ENCODE data around the gene HEMGN.

DNA sequence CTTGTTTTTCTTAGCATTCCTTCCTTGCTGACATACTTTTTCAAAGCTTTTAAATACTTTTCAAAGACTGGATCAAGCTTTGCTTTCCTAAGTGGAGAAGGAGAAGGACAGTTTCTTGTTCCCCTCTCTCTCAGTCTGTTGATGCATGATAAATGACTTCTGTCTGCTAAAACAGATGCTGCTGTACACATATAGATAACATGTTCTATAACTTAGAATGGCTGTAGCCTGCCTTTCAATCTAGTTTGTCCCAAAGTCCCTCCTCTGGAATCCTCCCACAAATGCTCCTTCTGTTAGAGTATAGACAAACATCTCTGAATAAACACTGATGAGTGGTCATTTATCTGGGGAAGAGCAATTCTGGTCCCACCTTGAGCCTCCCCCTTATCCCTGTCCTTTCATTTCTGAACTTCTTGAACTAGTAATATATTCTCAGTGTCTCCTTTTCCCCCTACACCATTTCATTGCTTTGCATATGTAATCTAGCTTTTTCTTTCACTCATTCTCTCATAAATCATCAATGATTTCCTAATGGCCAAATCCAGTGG lies 5.4 kb upstream of the HEMGN start:
- TF ChIP-seq, protein P1, sequence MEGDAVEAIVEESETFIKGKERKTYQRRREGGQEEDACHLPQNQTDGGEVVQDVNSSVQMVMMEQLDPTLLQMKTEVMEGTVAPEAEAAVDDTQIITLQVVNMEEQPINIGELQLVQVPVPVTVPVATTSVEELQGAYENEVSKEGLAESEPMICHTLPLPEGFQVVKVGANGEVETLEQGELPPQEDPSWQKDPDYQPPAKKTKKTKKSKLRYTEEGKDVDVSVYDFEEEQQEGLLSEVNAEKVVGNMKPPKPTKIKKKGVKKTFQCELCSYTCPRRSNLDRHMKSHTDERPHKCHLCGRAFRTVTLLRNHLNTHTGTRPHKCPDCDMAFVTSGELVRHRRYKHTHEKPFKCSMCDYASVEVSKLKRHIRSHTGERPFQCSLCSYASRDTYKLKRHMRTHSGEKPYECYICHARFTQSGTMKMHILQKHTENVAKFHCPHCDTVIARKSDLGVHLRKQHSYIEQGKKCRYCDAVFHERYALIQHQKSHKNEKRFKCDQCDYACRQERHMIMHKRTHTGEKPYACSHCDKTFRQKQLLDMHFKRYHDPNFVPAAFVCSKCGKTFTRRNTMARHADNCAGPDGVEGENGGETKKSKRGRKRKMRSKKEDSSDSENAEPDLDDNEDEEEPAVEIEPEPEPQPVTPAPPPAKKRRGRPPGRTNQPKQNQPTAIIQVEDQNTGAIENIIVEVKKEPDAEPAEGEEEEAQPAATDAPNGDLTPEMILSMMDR (conservative IDR thresholded peaks at IDR 0.05) = no peak
- no peak for TF ChIP-seq ZFX (IDR thresholded peaks at IDR 0.05)
